ENCODE results near the gene GALC. TPM values are rescaled to one million over a fixed set of nuclear protein-coding genes. Genes with fewer than 3 reads are reported as not detected.

GALC gene
- total and polyA plus RNA-seq, 11 donors, result 6.1 to 28.2 (median 16.9) TPM

DNA sequence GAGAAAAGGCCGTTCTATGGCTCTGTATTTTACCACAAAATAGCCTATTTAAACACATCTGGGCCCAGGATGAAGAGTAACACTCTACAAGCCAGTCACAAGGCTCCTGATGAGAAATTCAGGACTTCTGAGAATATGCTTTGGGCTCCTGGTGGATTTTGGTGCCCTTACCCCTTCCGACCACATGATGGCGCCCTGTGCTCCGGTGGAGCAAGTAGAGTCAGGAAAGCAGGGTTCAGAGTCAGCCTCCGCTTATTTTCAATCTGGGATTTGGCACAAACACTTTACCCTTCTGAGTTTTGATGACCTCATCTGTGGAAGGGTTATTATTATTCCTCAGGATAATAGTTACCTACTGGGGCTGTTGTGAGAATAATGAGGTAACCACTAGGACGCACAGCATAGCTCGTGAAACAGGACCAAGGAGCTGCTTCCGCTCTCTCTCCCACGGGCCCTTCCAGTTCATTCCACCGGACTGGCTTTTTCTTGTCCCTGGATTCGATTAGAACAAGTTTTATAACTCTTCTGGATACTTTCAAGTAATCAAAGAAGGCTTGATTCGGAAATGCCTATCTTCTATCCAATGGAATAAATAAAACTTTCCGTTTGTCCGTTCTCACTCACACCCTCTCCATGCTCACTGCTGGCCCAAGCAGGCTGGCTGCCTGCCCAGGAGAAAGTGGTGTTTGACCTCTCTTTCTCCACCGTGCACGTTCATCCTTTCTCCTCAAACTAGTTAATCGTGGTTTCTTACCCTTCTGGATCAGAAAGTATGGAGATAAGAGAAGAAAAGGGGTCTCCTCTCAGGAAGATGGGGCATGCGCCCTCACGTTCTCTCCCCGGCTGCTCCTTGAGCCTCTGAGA, 104.6 kb downstream of the GALC start:
- no peaks in the 10 kb centered on the region for H3K36me3 ChIP-seq
- no peak for ATAC-seq
- intact Hi-C loops (cut with DNase I), result no loop called here
- H3K4me3 ChIP-seq, result no peak overlapping the region
- no peaks in the 10 kb centered on the region for H3K9me3 ChIP-seq
- WGBS, 4 donors, result 61 to 67% (median 65%) methylated on average over 20 of the region's 20 CpGs
- peak overlapping the region in 1 of 12 donors; percentile 24 for H3K27ac ChIP-seq
- H3K4me1 ChIP-seq, result no peaks in the 10 kb centered on the region
- DNase-seq, result no peak
- H3K27me3 ChIP-seq, result no peaks in the 10 kb centered on the region
- TF ChIP-seq POLR2A (IDR thresholded peaks at IDR 0.05), result no peak
- peak in 8 of 12 donors; percentile 9 to 51 (median 30) for TF ChIP-seq CTCF (IDR thresholded peaks at IDR 0.05)

DNA sequence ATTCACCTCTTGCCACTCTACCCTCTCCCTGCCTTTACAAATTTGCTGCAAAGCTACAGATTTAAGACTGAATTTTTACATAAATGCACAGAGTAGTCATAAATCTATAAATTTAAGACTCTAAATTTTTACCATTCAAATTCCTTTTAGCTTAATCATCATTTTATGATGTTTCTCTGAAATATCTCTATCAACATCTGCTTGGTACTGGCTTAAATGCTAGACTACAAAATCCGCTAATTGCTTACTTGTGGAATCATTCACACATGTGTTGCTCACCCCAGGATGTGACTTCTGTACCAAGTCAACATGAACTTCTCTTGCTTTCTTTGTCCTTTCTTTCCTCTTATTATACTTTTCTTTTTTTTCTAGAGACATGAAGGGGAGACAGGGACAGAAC, 109.2 kb downstream of the GALC start:
- no peaks in the 10 kb centered on the region for H3K36me3 ChIP-seq
- WGBS, 4 donors, result 91 to 98% (median 92%) methylated on average over 1 of the region's 1 CpG
- DNase-seq (no peak), ATAC-seq (no peak)
- H3K4me1 ChIP-seq, result no peaks in the 10 kb centered on the region
- intact Hi-C loops (cut with DNase I), result no loop called here
- peaks cover 0 to 3% (median 0%) of the 10 kb centered on the region in 9 donors for H3K27me3 ChIP-seq
- H3K27ac ChIP-seq, result no peak overlapping the region
- H3K4me3 ChIP-seq, result no peak overlapping the region
- TF ChIP-seq POLR2A (IDR thresholded peaks at IDR 0.05) (no peak), CTCF (IDR thresholded peaks at IDR 0.05) (no peak)
- H3K9me3 ChIP-seq, result no peaks in the 10 kb centered on the region

Other genes starting within 250 kb of the GALC start
- gene GPR65, start 12.0 kb upstream of the GALC start, total RNA-seq, result 1 to 10 TPM in 2 of 9 donors, under 1 TPM in 7; 0.22 to 7.9 (median 0.50) TPM
- gene GPR65, start 12.0 kb upstream of the GALC start, polyA plus RNA-seq, result under 1 TPM; 0.15 to 0.30 TPM

Measured in heart left ventricle (tissue), 16 donors.